CD4-positive, alpha-beta memory T cell (primary cell): ENCODE data around the gene NXPH3. TPM values are rescaled to one million over a fixed set of nuclear protein-coding genes. Genes with fewer than 3 reads are reported as not detected.
A peak's percentile ranks its signal among the peaks of the same experiment; 100 is the strongest.

Experiments
- CTCF ChIA-PET: fragments of 350-600 bp; sonication (Branson Sonifier 250); formaldehyde crosslinking; loops from one replicate; lab custom pipeline; 2021; ENCODE audit warnings: inconsistent platforms; ENCODE audit not compliant: partially characterized antibody; lab: Charles Lee
- POLR2A ChIA-PET: fragments of 350-600 bp; sonication (Branson Sonifier 250); formaldehyde crosslinking; loops from one replicate; lab custom pipeline; 2021; ENCODE audit not compliant: partially characterized antibody; lab: Charles Lee
- DNase-seq, 5 donors: peaks; one replicate each; pipeline versions ENCODE4 v3.0.0 to v3.0.0-alpha.2; 2020 to 2022; ENCODE audit warnings: mixed read lengths in 1 of 5
- H3K27ac ChIP-seq: one replicate; pipeline ENCODE4 v1.7.0; 2013; ENCODE audit warnings: low read depth, low read length
- H3K27me3 ChIP-seq: 2 replicates; pipeline ENCODE4 v1.7.0; 2013; ENCODE audit warnings: mild to moderate bottlenecking, low read length, moderate library complexity; ENCODE audit not compliant: insufficient read depth
- H3K36me3 ChIP-seq: 2 replicates; pipeline ENCODE4 v1.7.0; 2013; ENCODE audit warnings: mild to moderate bottlenecking, low read length, moderate library complexity; ENCODE audit not compliant: insufficient read depth
- H3K4me1 ChIP-seq: 2 replicates; pipeline ENCODE4 v1.7.0; 2013; ENCODE audit warnings: mild to moderate bottlenecking, low read length, moderate library complexity; ENCODE audit not compliant: insufficient read depth
- H3K4me3 ChIP-seq, 2 donors: one replicate each; pipeline ENCODE4 v1.7.0; 2013; ENCODE audit warnings: low read length in 2 of 2, mild to moderate bottlenecking in 1 of 2
- H3K9me3 ChIP-seq, 2 donors: one replicate each; pipeline ENCODE4 v1.7.0; 2013; ENCODE audit warnings: low read length in 2 of 2, control low read depth in 1 of 2; ENCODE audit not compliant: control insufficient read depth in 1 of 2
- H3K27ac Mint-ChIP-seq, 7 donors: one replicate each; pipeline ENCODE4 v1.8.0; 2020 to 2021; ENCODE audit warnings: mixed read lengths in 7 of 7, mild to moderate bottlenecking in 6 of 7, inconsistent platforms in 3 of 7, moderate library complexity in 3 of 7
- H3K27me3 Mint-ChIP-seq, 2 donors: one replicate each; pipeline ENCODE4 v1.8.0; 2020 to 2021; ENCODE audit warnings: mixed read lengths in 2 of 2
- H3K36me3 Mint-ChIP-seq, 2 donors: one replicate each; pipeline ENCODE4 v1.8.0; 2020 to 2021; ENCODE audit warnings: mixed read lengths in 2 of 2, inconsistent platforms in 1 of 2, mild to moderate bottlenecking in 1 of 2
- H3K4me1 Mint-ChIP-seq, 4 donors: one replicate each; pipeline ENCODE4 v1.8.0; 2020 to 2021; ENCODE audit warnings: mixed read lengths in 4 of 4, mild to moderate bottlenecking in 1 of 4
- H3K4me3 Mint-ChIP-seq, 8 donors: one replicate each; pipeline ENCODE4 v1.8.0; 2020 to 2021; ENCODE audit warnings: mixed read lengths in 8 of 8, mild to moderate bottlenecking in 7 of 8, moderate library complexity in 6 of 8, inconsistent platforms in 3 of 8
- H3K9me3 Mint-ChIP-seq, 8 donors: one replicate each; pipeline ENCODE4 v1.8.0; 2020 to 2021; ENCODE audit warnings: mixed read lengths in 8 of 8, mild to moderate bottlenecking in 5 of 8, inconsistent platforms in 3 of 8, moderate library complexity in 1 of 8
- intact Hi-C: fragments of 100-400 bp; cut with micrococcal nuclease; formaldehyde crosslinking; loops from one replicate; pipeline ENCODE4 v1.15.1; 2023
- polyA plus RNA-seq, 2 donors: library from polyadenylated mRNA; unstranded; fragments of 300-500 nt; fragmentation: Illumina TruSeq; gene quantifications; one replicate each; pipeline ENCODE4 v1.2.3, GENCODE V29; 2021
- total RNA-seq, 2 experiments: library from RNA; stranded (reverse); gene quantifications; one replicate each; pipeline ENCODE4 v1.2.3, GENCODE V29; 2021

The NXPH3 gene
- total and polyA plus RNA-seq, 4 experiments from 2014 or later: not detected

GRCh38 chr17:49545806-49546545, 29.7 kb upstream of the NXPH3 start:
- no peak overlapping the region for H3K4me3 ChIP-seq
- no peak overlapping the region for H3K27ac ChIP-seq
- ChIA-PET CTCF (interaction anchor here (4.1 kb wide), 1 partner anchor 11 kb away, joined by 22 read pairs; no protein-coding TSS in a partner anchor), POLR2A (no interaction called here)
- Mint-ChIP-seq H3K36me3 (peaks cover 0 to 5% of the 10 kb centered on the region in 2 donors), H3K27ac (no peak overlapping the region), H3K9me3 (peaks cover 0 to 22% (median 10%) of the 10 kb centered on the region in 8 donors), H3K4me3 (no peak overlapping the region), H3K4me1 (no peaks in the 10 kb centered on the region), H3K27me3 (peaks cover 5 to 12% of the 10 kb centered on the region in 2 donors)
- intact Hi-C loops: no loop called here
- no peaks in the 10 kb centered on the region for H3K4me1 ChIP-seq
- no peaks in the 10 kb centered on the region for H3K9me3 ChIP-seq
- no peaks in the 10 kb centered on the region for H3K27me3 ChIP-seq
- no peaks in the 10 kb centered on the region for H3K36me3 ChIP-seq
- DNase-seq: no peak

GRCh38 chr17:49546546-49547535, 28.8 kb upstream of the NXPH3 start:
- ChIA-PET CTCF (interaction anchor here (0.8 to 4.1 kb wide), 2 partner anchors 10 to 450 kb away, joined by 3 to 22 read pairs; no protein-coding TSS in a partner anchor), POLR2A (no interaction called here)
- Histone ChIP-seq H3K4me3 (no peak overlapping the region), H3K27ac (no peak overlapping the region), H3K27me3 (no peaks in the 10 kb centered on the region), H3K4me1 (no peaks in the 10 kb centered on the region), H3K9me3 (no peaks in the 10 kb centered on the region), H3K36me3 (no peaks in the 10 kb centered on the region)
- Mint-ChIP-seq H3K4me1 (no peaks in the 10 kb centered on the region), H3K4me3 (no peak overlapping the region), H3K27ac (peak overlapping the region in 1 of 7 donors; percentile 68), H3K36me3 (no peaks in the 10 kb centered on the region), H3K9me3 (peaks cover 0 to 17% (median 4%) of the 10 kb centered on the region in 8 donors), H3K27me3 (peaks cover 5 to 12% of the 10 kb centered on the region in 2 donors)
- intact Hi-C loops: no loop called here
- no peak for DNase-seq

- Histone ChIP-seq H3K27me3 (no peaks in the 10 kb centered on the region), H3K9me3 (no peaks in the 10 kb centered on the region), H3K4me3 (no peak overlapping the region), H3K4me1 (no peaks in the 10 kb centered on the region), H3K27ac (no peak overlapping the region), H3K36me3 (no peaks in the 10 kb centered on the region)
- Mint-ChIP-seq H3K36me3 (no peaks in the 10 kb centered on the region), H3K4me3 (no peak overlapping the region), H3K4me1 (no peaks in the 10 kb centered on the region), H3K27me3 (peaks cover 5 to 12% of the 10 kb centered on the region in 2 donors), H3K9me3 (peaks cover 0 to 11% (median 1%) of the 10 kb centered on the region in 8 donors), H3K27ac (no peak overlapping the region)
- DNase-seq: no peak
- intact Hi-C loops: no loop called here
- ChIA-PET POLR2A (no interaction called here), CTCF (interaction anchor here (0.8 kb wide), 1 partner anchor 449 kb away, joined by 3 read pairs; no protein-coding TSS in a partner anchor)
These were observed 28.1 kb upstream of the NXPH3 start for GRCh38 chr17:49547566-49547965.

DNA sequence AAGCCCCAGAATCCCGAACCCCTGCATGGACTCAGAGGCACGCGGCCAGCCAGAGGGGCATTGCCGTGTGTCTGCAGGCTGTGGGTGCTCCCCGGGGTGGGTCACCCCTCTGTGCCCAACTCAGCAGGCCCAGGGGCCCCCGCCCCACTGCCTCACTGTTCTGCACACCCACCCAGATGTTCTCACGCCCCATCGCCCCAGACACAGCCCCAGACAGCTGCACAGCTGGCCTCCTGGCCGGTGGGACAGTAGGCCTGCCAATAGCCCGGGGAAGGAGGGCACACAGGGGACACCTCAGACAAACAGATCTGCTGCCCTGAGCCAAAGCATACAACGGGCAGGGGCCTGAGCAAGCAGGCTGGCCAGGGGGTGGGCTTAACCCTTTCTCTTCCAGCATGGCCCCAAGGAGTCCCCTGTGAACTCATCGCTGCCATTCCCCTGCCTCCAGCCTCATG, 27.6 kb upstream of the NXPH3 start:
- no peaks in the 10 kb centered on the region for H3K36me3 ChIP-seq
- peaks cover 5 to 12% of the 10 kb centered on the region in 2 donors for H3K27me3 Mint-ChIP-seq
- intact Hi-C loops: no loop called here

DNA sequence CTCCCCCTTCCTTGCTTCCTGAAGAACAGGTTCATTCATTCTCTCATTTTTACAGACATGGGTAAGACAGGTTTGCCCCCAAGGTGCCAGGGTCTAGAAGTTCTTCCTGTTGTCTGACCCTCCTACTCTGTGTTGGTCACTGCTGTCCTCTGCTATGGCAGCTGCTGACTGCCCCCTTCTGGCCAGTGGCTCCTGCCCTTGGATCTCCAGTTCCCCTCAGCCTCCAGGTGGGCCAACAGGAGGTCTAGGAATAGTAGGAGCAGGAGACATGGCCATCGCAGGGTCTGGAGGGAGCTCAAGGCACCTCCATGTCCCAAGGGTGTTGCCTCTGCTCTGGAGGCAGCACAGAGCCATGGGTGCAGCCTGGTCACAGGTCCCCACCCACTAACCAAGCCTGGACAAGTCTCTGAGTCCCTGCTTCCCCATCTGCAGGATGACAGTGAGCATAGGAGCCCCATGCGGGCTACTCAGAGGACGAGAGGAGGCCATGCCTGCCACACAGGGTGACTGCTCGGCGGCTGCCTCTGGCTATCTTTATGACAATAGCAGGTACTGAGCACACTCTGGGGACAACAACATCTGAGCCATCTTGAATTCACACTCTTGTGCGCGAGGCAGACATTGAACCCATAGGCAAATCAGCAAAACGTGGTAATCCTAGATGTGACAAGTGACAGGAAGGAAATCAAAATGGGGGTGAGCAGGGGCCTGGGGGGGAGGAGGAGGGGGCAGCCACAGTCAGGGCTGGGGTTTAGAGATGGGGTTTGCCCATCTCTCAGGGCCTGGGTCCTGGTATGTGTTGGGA, 27.0 kb upstream of the NXPH3 start:
- Mint-ChIP-seq H3K27ac (peak overlapping the region in 1 of 7 donors; percentile 37), H3K27me3 (peaks cover 3 to 8% of the 10 kb centered on the region in 2 donors), H3K9me3 (peaks cover 0 to 4% (median 0%) of the 10 kb centered on the region in 8 donors), H3K36me3 (no peaks in the 10 kb centered on the region), H3K4me3 (no peak overlapping the region), H3K4me1 (no peaks in the 10 kb centered on the region)
- POLR2A ChIA-PET: no interaction called here
- H3K4me3 ChIP-seq: no peak overlapping the region
- no peaks in the 10 kb centered on the region for H3K36me3 ChIP-seq
- H3K27me3 ChIP-seq: no peaks in the 10 kb centered on the region
- intact Hi-C loops: no loop called here
- H3K27ac ChIP-seq: no peak overlapping the region
- H3K4me1 ChIP-seq: no peaks in the 10 kb centered on the region
- no peak for DNase-seq
- CTCF ChIA-PET: no interaction called here
- H3K9me3 ChIP-seq: no peaks in the 10 kb centered on the region

More for the DNA sequence above, 27.6 kb upstream of the NXPH3 start:
- Mint-ChIP-seq H3K9me3 (peaks cover 0 to 11% (median 1%) of the 10 kb centered on the region in 8 donors), H3K4me3 (no peak overlapping the region), H3K4me1 (no peaks in the 10 kb centered on the region), H3K27ac (no peak overlapping the region), H3K36me3 (no peaks in the 10 kb centered on the region)
- no peaks in the 10 kb centered on the region for H3K9me3 ChIP-seq
- DNase-seq: no peak
- H3K27ac ChIP-seq: no peak overlapping the region
- POLR2A ChIA-PET: no interaction called here
- no peaks in the 10 kb centered on the region for H3K27me3 ChIP-seq
- CTCF ChIA-PET: interaction anchor here (0.8 kb wide), 1 partner anchor 448 kb away, joined by 3 read pairs; no protein-coding TSS in a partner anchor
- no peaks in the 10 kb centered on the region for H3K4me1 ChIP-seq
- no peak overlapping the region for H3K4me3 ChIP-seq

DNA sequence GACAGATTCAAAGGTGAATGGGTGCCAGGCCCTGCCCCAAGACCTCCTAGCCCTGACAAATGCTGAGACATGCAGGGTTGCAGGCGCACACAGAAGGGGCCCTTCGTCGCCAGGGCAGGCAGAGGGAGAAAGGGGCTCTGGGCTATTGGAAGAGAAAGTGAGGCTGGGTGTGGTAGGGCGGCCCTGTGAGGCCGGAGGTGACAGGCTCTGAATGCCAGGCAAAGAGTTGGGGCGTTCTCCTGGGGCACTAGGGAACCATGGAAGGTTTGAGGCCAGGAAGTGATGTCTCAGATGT, 26.4 kb upstream of the NXPH3 start:
- CTCF ChIA-PET: no interaction called here

More for the DNA sequence above, 26.4 kb upstream of the NXPH3 start:
- no peaks in the 10 kb centered on the region for H3K4me1 ChIP-seq
- Mint-ChIP-seq H3K27ac (no peak overlapping the region), H3K27me3 (peaks cover 3 to 8% of the 10 kb centered on the region in 2 donors), H3K36me3 (no peaks in the 10 kb centered on the region), H3K4me1 (no peaks in the 10 kb centered on the region), H3K4me3 (no peak overlapping the region), H3K9me3 (no peaks in the 10 kb centered on the region)
- intact Hi-C loops: no loop called here
- H3K4me3 ChIP-seq: no peak overlapping the region
- H3K9me3 ChIP-seq: no peaks in the 10 kb centered on the region
- DNase-seq: no peak
- no peaks in the 10 kb centered on the region for H3K36me3 ChIP-seq
- no peak overlapping the region for H3K27ac ChIP-seq
- POLR2A ChIA-PET: interaction anchor here (0.9 kb wide), 1 partner anchor 114 kb away, joined by 3 read pairs; no protein-coding TSS in a partner anchor
- H3K27me3 ChIP-seq: no peaks in the 10 kb centered on the region
